ENCODE data around the gene TSC22D4. TPM values are rescaled to one million over a fixed set of nuclear protein-coding genes. Genes with fewer than 3 reads are reported as not detected.

The TSC22D4 gene
- total and polyA plus RNA-seq, 2 experiments from 2014 or later, result 19.1 to 30.7 TPM

DNA sequence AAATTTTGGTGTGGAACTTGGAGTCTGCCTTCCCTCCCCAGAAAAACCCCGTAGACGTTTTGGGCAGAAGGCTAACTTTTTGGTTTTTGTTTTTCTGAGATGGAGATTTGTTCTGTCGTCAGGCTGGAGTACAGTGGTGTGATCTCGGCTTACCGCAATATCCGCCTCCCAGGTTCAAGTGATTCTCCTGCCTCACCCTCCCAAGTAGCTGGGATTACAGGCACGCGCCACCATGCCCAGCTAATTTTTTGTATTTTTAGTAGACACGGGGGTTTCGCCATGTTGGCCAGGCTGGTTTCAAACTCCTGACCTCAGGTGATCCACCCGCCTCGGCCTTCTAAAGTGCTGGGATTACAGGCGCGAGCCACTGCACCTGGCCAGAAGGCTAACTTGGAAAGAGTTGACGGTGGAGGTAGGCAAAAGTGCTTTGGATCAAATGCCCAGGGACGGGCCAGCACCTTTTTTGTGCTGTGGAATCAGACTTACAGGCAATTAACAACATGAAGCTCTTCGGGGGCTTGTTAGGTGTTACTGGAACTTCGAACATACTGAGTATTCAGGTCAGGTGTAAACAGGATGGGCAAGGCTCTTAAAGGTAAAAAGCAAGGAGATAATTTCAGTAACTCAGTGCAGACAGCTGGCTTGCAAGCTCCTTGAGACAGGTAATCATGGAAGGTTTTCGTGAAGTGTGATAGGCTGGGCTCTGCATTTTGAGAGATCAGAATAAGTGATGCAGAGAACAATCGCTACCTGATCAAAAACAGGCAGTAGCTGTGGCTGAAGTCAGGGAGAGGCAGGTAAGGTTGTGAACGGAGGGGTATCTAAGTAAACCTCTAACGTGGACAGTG lies 44.5 kb downstream of the TSC22D4 start:
- no peak for TF ChIP-seq EZH2phosphoT487 (IDR thresholded peaks at IDR 0.05; ENCODE audit: insufficient read depth, low read depth)
- no peak for TF ChIP-seq EZH2 (IDR thresholded peaks at IDR 0.05; ENCODE audit: insufficient read depth, poor library complexity, severe bottlenecking)

DNA sequence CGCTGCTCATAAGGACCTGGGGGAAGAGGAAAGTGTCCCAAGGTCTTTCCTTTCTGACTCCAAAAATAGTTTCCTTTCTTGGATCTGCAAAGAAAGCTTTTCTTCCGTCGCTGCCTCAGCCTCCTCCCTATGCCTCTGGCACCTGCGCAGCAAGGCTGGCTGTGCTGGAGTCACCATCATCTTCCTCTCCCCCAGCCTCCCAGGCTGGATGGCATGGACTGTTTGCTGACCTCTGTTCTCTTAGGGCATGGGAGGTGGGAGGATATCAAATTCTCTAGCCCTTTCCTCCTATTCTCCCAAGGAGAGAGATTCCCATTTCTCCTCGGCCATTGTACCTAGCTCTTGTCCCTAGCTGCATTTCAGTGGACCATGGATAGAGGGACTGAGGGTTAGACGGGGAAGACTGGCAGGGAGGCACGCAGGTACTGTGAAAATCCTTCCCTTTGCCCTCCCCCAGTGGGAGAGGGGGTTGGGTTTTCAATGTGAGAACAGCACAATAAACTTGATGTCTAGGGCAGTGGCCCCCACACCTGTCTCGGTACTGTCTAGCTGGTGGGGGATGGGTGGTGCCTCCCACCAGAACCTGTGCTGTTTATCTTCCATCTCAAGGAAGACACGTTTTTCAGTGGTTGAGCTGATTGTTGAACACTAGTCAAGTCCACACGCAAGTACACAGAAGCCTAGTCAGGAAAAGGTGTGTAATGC lies 45.3 kb downstream of the TSC22D4 start:
- Histone ChIP-seq H4K20me1 (ENCODE audit: insufficient read depth) (no peaks in the 10 kb centered on the region), H3K27ac (no peak overlapping the region), H3K4me3 (no peak overlapping the region), H3F3A (ENCODE audit: insufficient read depth) (peaks cover 33% of the 10 kb centered on the region), H3K9me3 (ENCODE audit: low read depth) (no peaks in the 10 kb centered on the region), H3K36me3 (ENCODE audit: low read depth) (peaks cover 3% of the 10 kb centered on the region; the same call in 1 of the 2 replicates), H3K27me3 (replicated peaks; ENCODE audit: insufficient read depth) (no peaks in the 10 kb centered on the region), H3K4me2 (ENCODE audit: unreplicated experiment) (no peak overlapping the region), H3K79me2 (ENCODE audit: insufficient read depth) (peaks cover 62% of the 10 kb centered on the region), H3K9me2 (ENCODE audit: insufficient read depth) (no peaks in the 10 kb centered on the region), H2AFZ (no peak overlapping the region), H3K4me1 (ENCODE audit: insufficient read depth) (peaks cover 19% of the 10 kb centered on the region; the same call in 1 of the 2 replicates), H3K9ac (no peak overlapping the region)
- WGBS, 2 experiments (ENCODE audit: low coverage in 1 of 2, low lambda C conversion rate in 2 of 2, missing lambda C conversion rate in 2 of 2), result 75 to 77% methylated on average over 10 of the region's 10 CpGs
- no peak for DNase-seq
- TF ChIP-seq EZH2 (IDR thresholded peaks at IDR 0.05; ENCODE audit: insufficient read depth, poor library complexity, severe bottlenecking), result no peak
- TF ChIP-seq EZH2phosphoT487 (IDR thresholded peaks at IDR 0.05; ENCODE audit: insufficient read depth, low read depth), result no peak
- in situ Hi-C loops (cut with MboI), result no loop called here

More for the DNA sequence above, 44.5 kb downstream of the TSC22D4 start:
- 82 to 84% methylated on average over 22 of the region's 22 CpGs for WGBS, 2 experiments (ENCODE audit: low coverage in 1 of 2, low lambda C conversion rate in 2 of 2, missing lambda C conversion rate in 2 of 2)
- DNase-seq, result no peak
- no peak overlapping the region for H3K27ac ChIP-seq
- no peaks in the 10 kb centered on the region for H3K27me3 ChIP-seq (replicated peaks; ENCODE audit: insufficient read depth)
- H3K79me2 ChIP-seq (ENCODE audit: insufficient read depth), result peaks cover 62% of the 10 kb centered on the region
- no peak overlapping the region for H2AFZ ChIP-seq
- H3K9ac ChIP-seq, result peak overlapping the region; percentile 95
- no peaks in the 10 kb centered on the region for H4K20me1 ChIP-seq (ENCODE audit: insufficient read depth)
- H3K4me1 ChIP-seq (ENCODE audit: insufficient read depth), result peaks cover 19% of the 10 kb centered on the region; the same call in 1 of the 2 replicates
- in situ Hi-C loops (cut with MboI), result no loop called here
- peak overlapping the region; percentile 86 for H3K4me2 ChIP-seq (ENCODE audit: unreplicated experiment)
- H3F3A ChIP-seq (ENCODE audit: insufficient read depth), result peaks cover 36% of the 10 kb centered on the region
- no peaks in the 10 kb centered on the region for H3K9me2 ChIP-seq (ENCODE audit: insufficient read depth)
- peak overlapping the region; percentile 97 for H3K4me3 ChIP-seq
- H3K36me3 ChIP-seq (ENCODE audit: low read depth), result peaks cover 3% of the 10 kb centered on the region; the same call in 1 of the 2 replicates
- no peaks in the 10 kb centered on the region for H3K9me3 ChIP-seq (ENCODE audit: low read depth)

DNA sequence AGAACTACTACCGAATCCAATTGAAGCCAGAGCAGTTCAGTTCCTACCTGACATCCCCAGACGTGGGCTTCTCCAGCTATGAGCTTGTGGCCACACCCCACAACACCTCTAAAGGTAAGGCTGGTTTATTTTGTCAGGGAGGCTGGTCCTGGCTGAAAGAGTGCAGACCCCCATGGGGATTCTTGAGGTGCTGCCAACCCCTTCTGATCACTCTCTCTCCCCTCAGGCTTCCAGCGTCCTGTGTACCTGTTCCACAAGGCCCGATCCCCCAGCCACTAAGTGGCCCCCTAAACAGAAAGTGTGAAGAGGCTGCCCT lies 45.8 kb downstream of the TSC22D4 start:
- H2AFZ ChIP-seq, result no peak overlapping the region
- no peak overlapping the region for H3K9ac ChIP-seq
- TF ChIP-seq EZH2phosphoT487 (IDR thresholded peaks at IDR 0.05; ENCODE audit: insufficient read depth, low read depth) (no peak), EZH2 (IDR thresholded peaks at IDR 0.05; ENCODE audit: insufficient read depth, poor library complexity, severe bottlenecking) (no peak)
- H3F3A ChIP-seq (ENCODE audit: insufficient read depth), result peaks cover 28% of the 10 kb centered on the region
- H3K4me3 ChIP-seq, result no peak overlapping the region
- H3K4me1 ChIP-seq (ENCODE audit: insufficient read depth), result peaks cover 19% of the 10 kb centered on the region; the same call in 1 of the 2 replicates
- no peak overlapping the region for H3K27ac ChIP-seq
- 46 to 51% methylated on average over 4 of the region's 4 CpGs for WGBS, 2 experiments (ENCODE audit: low coverage in 1 of 2, low lambda C conversion rate in 2 of 2, missing lambda C conversion rate in 2 of 2)
- peaks cover 3% of the 10 kb centered on the region; the same call in 1 of the 2 replicates for H3K36me3 ChIP-seq (ENCODE audit: low read depth)
- H3K4me2 ChIP-seq (ENCODE audit: unreplicated experiment), result no peak overlapping the region
- H3K79me2 ChIP-seq (ENCODE audit: insufficient read depth), result peaks cover 62% of the 10 kb centered on the region
- H4K20me1 ChIP-seq (ENCODE audit: insufficient read depth), result no peaks in the 10 kb centered on the region
- no peaks in the 10 kb centered on the region for H3K9me3 ChIP-seq (ENCODE audit: low read depth)
- H3K9me2 ChIP-seq (ENCODE audit: insufficient read depth), result no peaks in the 10 kb centered on the region
- no peak for DNase-seq
- in situ Hi-C loops (cut with MboI), result no loop called here
- H3K27me3 ChIP-seq (replicated peaks; ENCODE audit: insufficient read depth), result no peaks in the 10 kb centered on the region

DNA sequence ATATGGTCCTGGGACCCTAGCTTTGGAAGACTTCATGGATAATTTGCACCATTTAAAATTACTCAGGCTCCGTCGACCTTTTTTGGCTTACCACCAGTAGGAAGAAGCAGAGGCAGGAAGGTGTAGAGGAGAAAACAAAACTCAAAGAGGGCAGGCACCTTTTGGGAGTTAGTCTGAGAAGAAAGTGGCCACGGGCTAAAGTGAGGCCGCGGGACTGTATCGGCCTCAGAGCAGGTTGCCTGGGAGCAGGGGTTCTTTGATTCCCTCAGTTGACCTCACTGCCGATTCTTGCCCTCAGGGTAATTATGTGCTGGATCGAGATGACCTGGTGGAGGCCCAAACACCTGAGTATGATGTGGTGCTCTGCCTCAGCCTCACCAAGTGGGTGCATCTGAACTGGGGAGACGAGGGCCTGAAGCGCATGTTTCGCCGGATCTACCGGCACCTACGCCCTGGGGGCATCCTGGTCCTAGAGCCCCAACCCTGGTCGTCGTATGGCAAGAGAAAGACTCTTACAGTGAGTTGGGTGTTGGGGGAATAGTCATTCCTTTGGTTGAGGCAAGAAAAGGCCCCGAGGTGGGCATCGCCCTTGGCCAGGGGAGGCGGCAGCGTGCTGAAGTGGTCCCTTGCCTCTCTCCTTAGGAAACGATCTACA lies 46.3 kb downstream of the TSC22D4 start:
- no peaks in the 10 kb centered on the region for H3K27me3 ChIP-seq (replicated peaks; ENCODE audit: insufficient read depth)
- TF ChIP-seq EZH2phosphoT487 (IDR thresholded peaks at IDR 0.05; ENCODE audit: insufficient read depth, low read depth), result no peak
- no peak for TF ChIP-seq EZH2 (IDR thresholded peaks at IDR 0.05; ENCODE audit: insufficient read depth, poor library complexity, severe bottlenecking)
- no peak for DNase-seq
- in situ Hi-C loops (cut with MboI), result no loop called here
- peaks cover 23% of the 10 kb centered on the region for H3F3A ChIP-seq (ENCODE audit: insufficient read depth)
- no peaks in the 10 kb centered on the region for H3K9me2 ChIP-seq (ENCODE audit: insufficient read depth)
- H3K9ac ChIP-seq, result no peak overlapping the region
- no peaks in the 10 kb centered on the region for H3K9me3 ChIP-seq (ENCODE audit: low read depth)
- WGBS, 2 experiments (ENCODE audit: low coverage in 1 of 2, low lambda C conversion rate in 2 of 2, missing lambda C conversion rate in 2 of 2), result 84 to 89% methylated on average over 20 to 21 of the region's 21 CpGs
- H3K4me3 ChIP-seq, result no peak overlapping the region
- no peaks in the 10 kb centered on the region for H4K20me1 ChIP-seq (ENCODE audit: insufficient read depth)
- peaks cover 62% of the 10 kb centered on the region for H3K79me2 ChIP-seq (ENCODE audit: insufficient read depth)
- H3K4me2 ChIP-seq (ENCODE audit: unreplicated experiment), result no peak overlapping the region
- H2AFZ ChIP-seq, result no peak overlapping the region
- no peak overlapping the region for H3K27ac ChIP-seq
- H3K36me3 ChIP-seq (ENCODE audit: low read depth), result peaks cover 3% of the 10 kb centered on the region; the same call in 1 of the 2 replicates
- peaks cover 19% of the 10 kb centered on the region; the same call in 1 of the 2 replicates for H3K4me1 ChIP-seq (ENCODE audit: insufficient read depth)

Measured in GM23248 (cell line).